DND-41 (cell line): ENCODE data around the gene MAPK10.
"Not testable (repeated sequence)": the region's sequence is repeated elsewhere in the genome, so short reads cannot be mapped to it uniquely, and the experiment has no call there.

ENCODE experiments used
- EZH2 ChIP-seq: IDR thresholded peaks from 3 replicates; pipeline ENCODE4 v1.6.1; 2012; ENCODE audit warnings: borderline replicate concordance, low read depth, mild to moderate bottlenecking, moderate library complexity, low read length, inconsistent platforms; ENCODE audit not compliant: severe bottlenecking
- TF ChIP-seq, protein P1 (sequence below): IDR thresholded peaks from 2 replicates; pipeline ENCODE4 v1.5.1; 2012; ENCODE audit warnings: borderline replicate concordance, low read length, moderate library complexity, mild to moderate bottlenecking; ENCODE audit not compliant: poor library complexity, severe bottlenecking; ENCODE audit errors: extremely low read depth

DNA sequence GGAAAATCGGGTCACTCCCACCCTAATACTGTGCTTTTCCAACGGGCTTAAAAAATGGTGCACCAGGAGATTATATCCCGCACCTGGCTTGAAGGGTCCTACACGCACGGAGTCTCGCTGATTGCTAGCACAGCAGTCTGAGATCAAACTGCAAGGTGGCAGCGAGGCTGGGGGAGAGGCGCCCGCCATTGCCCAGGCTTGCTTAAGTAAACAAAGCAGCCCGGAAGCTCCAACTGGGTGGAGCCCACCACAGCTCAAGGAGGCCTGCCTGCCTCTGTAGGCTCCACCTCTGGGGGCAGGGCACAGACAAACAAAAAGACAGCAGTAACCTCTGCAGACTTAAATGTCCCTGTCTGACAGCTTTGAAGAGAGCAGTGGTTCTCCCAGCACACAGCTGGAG is 191.5 kb downstream of the MAPK10 start:
- TF ChIP-seq, protein P1, sequence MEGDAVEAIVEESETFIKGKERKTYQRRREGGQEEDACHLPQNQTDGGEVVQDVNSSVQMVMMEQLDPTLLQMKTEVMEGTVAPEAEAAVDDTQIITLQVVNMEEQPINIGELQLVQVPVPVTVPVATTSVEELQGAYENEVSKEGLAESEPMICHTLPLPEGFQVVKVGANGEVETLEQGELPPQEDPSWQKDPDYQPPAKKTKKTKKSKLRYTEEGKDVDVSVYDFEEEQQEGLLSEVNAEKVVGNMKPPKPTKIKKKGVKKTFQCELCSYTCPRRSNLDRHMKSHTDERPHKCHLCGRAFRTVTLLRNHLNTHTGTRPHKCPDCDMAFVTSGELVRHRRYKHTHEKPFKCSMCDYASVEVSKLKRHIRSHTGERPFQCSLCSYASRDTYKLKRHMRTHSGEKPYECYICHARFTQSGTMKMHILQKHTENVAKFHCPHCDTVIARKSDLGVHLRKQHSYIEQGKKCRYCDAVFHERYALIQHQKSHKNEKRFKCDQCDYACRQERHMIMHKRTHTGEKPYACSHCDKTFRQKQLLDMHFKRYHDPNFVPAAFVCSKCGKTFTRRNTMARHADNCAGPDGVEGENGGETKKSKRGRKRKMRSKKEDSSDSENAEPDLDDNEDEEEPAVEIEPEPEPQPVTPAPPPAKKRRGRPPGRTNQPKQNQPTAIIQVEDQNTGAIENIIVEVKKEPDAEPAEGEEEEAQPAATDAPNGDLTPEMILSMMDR: not testable (repeated sequence)
- TF ChIP-seq EZH2: not testable (repeated sequence)
